HCT116 (cell line): ENCODE data around the gene VSTM2L.

Experiments used
- ATF3 ChIP-seq: IDR thresholded peaks from 2 replicates; pipeline ENCODE4 v1.6.1; 2012
- CBX3 ChIP-seq: IDR thresholded peaks from 2 replicates; pipeline ENCODE4 v1.6.1; 2012; ENCODE audit warnings: low read depth
- CTCF ChIP-seq, 3 experiments: fragments of 200-600 bp in 1 of 3; sonication (generic) in 1 of 3; IDR thresholded peaks in 2 of 3; conservative IDR thresholded peaks in 1 of 3; 2 replicates each; pipeline ENCODE4 v1.5.1; 2012 to 2017; ENCODE audit warnings: low read depth in 2 of 3, low read length in 2 of 3, antibody characterized with exemption in 1 of 3, borderline replicate concordance in 1 of 3, control low read depth in 1 of 3, mild to moderate bottlenecking in 1 of 3, mixed read lengths in 1 of 3, mixed run types in 1 of 3, moderate library complexity in 1 of 3; ENCODE audit not compliant: insufficient read depth in 1 of 3
- EZH2 ChIP-seq: fragments of 200-600 bp; sonication (generic); IDR thresholded peaks from 2 replicates; pipeline ENCODE4 v1.6.1; 2017; ENCODE audit warnings: antibody characterized with exemption, mixed run types
- JUND ChIP-seq: IDR thresholded peaks from 2 replicates; pipeline ENCODE4 v1.6.1; 2012
- MAX ChIP-seq: IDR thresholded peaks from 2 replicates; pipeline ENCODE4 v1.6.1; 2012
- POLR2A ChIP-seq: IDR thresholded peaks from 2 replicates; pipeline ENCODE4 v1.7.0; 2011; ENCODE audit warnings: borderline replicate concordance; ENCODE audit not compliant: insufficient read depth, insufficient read length; ENCODE audit errors: extremely low read depth
- POLR2AphosphoS5 ChIP-seq: IDR thresholded peaks from 2 replicates; pipeline ENCODE4 v1.6.1; 2011; ENCODE audit warnings: mild to moderate bottlenecking, low read depth, low read length, moderate library complexity
- RAD21 ChIP-seq: IDR thresholded peaks from 2 replicates; pipeline ENCODE4 v1.6.1; 2012; ENCODE audit warnings: low read depth, mild to moderate bottlenecking
- REST ChIP-seq: IDR thresholded peaks from 2 replicates; pipeline ENCODE4 v1.6.1; 2012; ENCODE audit warnings: low read depth
- SIN3A ChIP-seq: IDR thresholded peaks from 2 replicates; pipeline ENCODE4 v1.6.1; 2012; ENCODE audit warnings: low read depth
- ZFX ChIP-seq: fragments of 450-650 bp; IDR thresholded peaks from 2 replicates; pipeline ENCODE4 v1.6.1; 2017

- TF ChIP-seq RAD21 (no peak), POLR2A (no peak), EZH2 (no peak), JUND (no peak), POLR2AphosphoS5 (no peak), CBX3 (no peak), CTCF (IDR thresholded peaks at IDR 0.05 in 2 of 3, conservative IDR thresholded peaks at IDR 0.05 in 1 of 3; ENCODE audit: borderline replicate concordance in 1 of 3, insufficient read depth in 1 of 3, low read depth in 2 of 3, low read length in 2 of 3) (no peak), ATF3 (no peak), MAX (no peak), REST (no peak), SIN3A (no peak), ZFX (no peak)
These were observed 9.9 kb downstream of the VSTM2L start for GRCh38 chr20:37912874-37913273.
